Germinal center (tissue), 1 donor: ENCODE measurements around the gene LDLRAD1.
"Not testable (repeated sequence)": the region's sequence is repeated elsewhere in the genome, so short reads cannot be mapped to it uniquely, and the experiment has no call there.

Experiments
- DNase-seq: peaks from one replicate; pipeline ENCODE4 v3.0.0; 2012; ENCODE audit warnings: mixed read lengths, low spot score

The LDLRAD1 gene

GRCh38 chr1:53992085-53992874 lies 25.7 kb downstream of the LDLRAD1 start:
- no peak for DNase-seq

GRCh38 chr1:53987880-53988279 lies 30.1 kb downstream of the LDLRAD1 start:
- DNase-seq, result no peak

- DNase-seq, result no peak
Measured at GRCh38 chr1:53986458-53986857, 31.5 kb downstream of the LDLRAD1 start.

GRCh38 chr1:53984726-53985125 lies 33.3 kb downstream of the LDLRAD1 start:
- DNase-seq, result no peak

- DNase-seq, result no peak
Measured at GRCh38 chr1:53982763-53983104, 35.3 kb downstream of the LDLRAD1 start.

- DNase-seq, result no peak
Measured at GRCh38 chr1:53982034-53982762, 35.8 kb downstream of the LDLRAD1 start.

- DNase-seq, result no peak
Measured at GRCh38 chr1:53981220-53981619, 36.8 kb downstream of the LDLRAD1 start.

GRCh38 chr1:53979712-53980450 lies 38.1 kb downstream of the LDLRAD1 start:
- no peak for DNase-seq

- DNase-seq, result no peak
Measured at GRCh38 chr1:53975861-53976260, 42.1 kb downstream of the LDLRAD1 start.

GRCh38 chr1:53971718-53972117 lies 46.3 kb downstream of the LDLRAD1 start:
- DNase-seq, result no peak

GRCh38 chr1:53969323-53969722 lies 48.7 kb downstream of the LDLRAD1 start:
- not testable (repeated sequence) for DNase-seq

- no peak for DNase-seq
Measured at GRCh38 chr1:53968125-53968513, 49.9 kb downstream of the LDLRAD1 start.

GRCh38 chr1:53967409-53968124 lies 50.4 kb downstream of the LDLRAD1 start:
- no peak for DNase-seq

GRCh38 chr1:53966794-53967193 lies 51.2 kb downstream of the LDLRAD1 start:
- no peak for DNase-seq

GRCh38 chr1:53964109-53964508 lies 53.9 kb downstream of the LDLRAD1 start:
- DNase-seq, result no peak

GRCh38 chr1:53963460-53963859 lies 54.5 kb downstream of the LDLRAD1 start:
- no peak for DNase-seq

- DNase-seq, result no peak
Measured at GRCh38 chr1:53962395-53962794, 55.6 kb downstream of the LDLRAD1 start.

GRCh38 chr1:53959664-53960250 lies 58.2 kb downstream of the LDLRAD1 start:
- peak; percentile 63 for DNase-seq
